Measurements from ENCODE around the gene EPHA6. TPM values are rescaled to one million over a fixed set of nuclear protein-coding genes. Genes with fewer than 3 reads are reported as not detected.
"Not testable (repeated sequence)": the region's sequence is repeated elsewhere in the genome, so short reads cannot be mapped to it uniquely, and the experiment has no call there.

Gene EPHA6
- total RNA-seq, 1 experiment from 2014 or later, result not detected

GRCh38 chr3:96900566-96900965, 86.2 kb downstream of the EPHA6 start:
- DNase-seq (ENCODE audit: low read depth), result no peak

- no peak for DNase-seq (ENCODE audit: low read depth)
These were observed 101.1 kb downstream of the EPHA6 start for GRCh38 chr3:96915445-96915844.

- no peak for DNase-seq (ENCODE audit: low read depth)
These were observed 116.9 kb downstream of the EPHA6 start for GRCh38 chr3:96931119-96931862.

- not testable (repeated sequence) for DNase-seq (ENCODE audit: low read depth)
These were observed 127.7 kb downstream of the EPHA6 start for GRCh38 chr3:96942131-96942530.

- DNase-seq (ENCODE audit: low read depth), result no peak
These were observed 144.5 kb downstream of the EPHA6 start for GRCh38 chr3:96958856-96959255.

- DNase-seq (ENCODE audit: low read depth), result no peak
These were observed 145.1 kb downstream of the EPHA6 start for GRCh38 chr3:96959474-96959873.

GRCh38 chr3:96959901-96960641, 145.7 kb downstream of the EPHA6 start:
- no peak for DNase-seq (ENCODE audit: low read depth)

GRCh38 chr3:96960661-96961330, 146.4 kb downstream of the EPHA6 start:
- no peak for DNase-seq (ENCODE audit: low read depth)

GRCh38 chr3:96961576-96961975, 147.2 kb downstream of the EPHA6 start:
- DNase-seq (ENCODE audit: low read depth), result no peak

GRCh38 chr3:96966181-96966929, 152.0 kb downstream of the EPHA6 start:
- no peak for DNase-seq (ENCODE audit: low read depth)

- no peak for DNase-seq (ENCODE audit: low read depth)
These were observed 155.8 kb downstream of the EPHA6 start for GRCh38 chr3:96970211-96970610.

- DNase-seq (ENCODE audit: low read depth), result no peak
These were observed 163.3 kb downstream of the EPHA6 start for GRCh38 chr3:96977671-96978070.

- DNase-seq (ENCODE audit: low read depth), result not testable (repeated sequence)
These were observed 169.3 kb downstream of the EPHA6 start for GRCh38 chr3:96983716-96984115.

GRCh38 chr3:96986241-96986640, 171.8 kb downstream of the EPHA6 start:
- DNase-seq (ENCODE audit: low read depth), result no peak

GRCh38 chr3:96991231-96991630, 176.8 kb downstream of the EPHA6 start:
- DNase-seq (ENCODE audit: low read depth), result no peak

- DNase-seq (ENCODE audit: low read depth), result no peak
These were observed 177.5 kb downstream of the EPHA6 start for GRCh38 chr3:96991800-96992365.

- DNase-seq (ENCODE audit: low read depth), result no peak
These were observed 180.6 kb downstream of the EPHA6 start for GRCh38 chr3:96994988-96995387.

- DNase-seq (ENCODE audit: low read depth), result no peak
These were observed 181.6 kb downstream of the EPHA6 start for GRCh38 chr3:96996009-96996408.

GRCh38 chr3:97001611-97002010, 187.2 kb downstream of the EPHA6 start:
- no peak for DNase-seq (ENCODE audit: low read depth)

- DNase-seq (ENCODE audit: low read depth), result no peak
These were observed 195.1 kb downstream of the EPHA6 start for GRCh38 chr3:97009427-97010019.

All from RPMI7951 (cell line).